Keratinocyte (primary cell): Measurements from ENCODE around the gene TMED10. TPM values are rescaled to one million over a fixed set of nuclear protein-coding genes. Genes with fewer than 3 reads are reported as not detected.

Source experiments
- DNase-seq: peaks from one replicate; pipeline ENCODE4 v3.0.0-alpha.2; 2011; ENCODE audit warnings: low read depth, missing footprints, low spot score
- FAIRE-seq: peaks from 2 replicates; lab custom pipeline; 2011; peaks lifted over from hg19 to GRCh38; lab: Jason Lieb, UNC
- H2AFZ ChIP-seq: 2 replicates; pipeline ENCODE4 v1.6.0; 2012; ENCODE audit warnings: low read length, control low read depth, inconsistent platforms; ENCODE audit not compliant: control insufficient read depth
- H3K27ac ChIP-seq: 2 replicates; pipeline ENCODE4 v1.5.1; 2011; ENCODE audit warnings: low read length; ENCODE audit not compliant: control insufficient read depth, insufficient read depth
- H3K27me3 ChIP-seq: 3 replicates; pipeline ENCODE4 v1.6.0; 2011; ENCODE audit warnings: low read length; ENCODE audit not compliant: control insufficient read depth, insufficient read depth; ENCODE audit errors: extremely low read depth
- H3K36me3 ChIP-seq, 2 experiments: 2 replicates in 1 of 2; 3 replicates in 1 of 2; pipeline ENCODE4 v1.5.1; 2011; ENCODE audit warnings: low read length in 2 of 2, mild to moderate bottlenecking in 1 of 2; ENCODE audit not compliant: control insufficient read depth in 2 of 2, insufficient read depth in 2 of 2; ENCODE audit errors: extremely low read depth in 1 of 2
- H3K4me1 ChIP-seq: 3 replicates; pipeline ENCODE4 v1.5.1; 2011; ENCODE audit warnings: low read length; ENCODE audit not compliant: control insufficient read depth, insufficient read depth; ENCODE audit errors: extremely low read depth
- H3K4me2 ChIP-seq: 3 replicates; pipeline ENCODE4 v1.6.0; 2011; ENCODE audit warnings: low read depth, low read length; ENCODE audit not compliant: control insufficient read depth, insufficient read depth; ENCODE audit errors: extremely low read depth
- H3K4me3 ChIP-seq, 3 experiments: fragments of 200-600 bp in 1 of 3; sonication (generic) in 1 of 3; 2 replicates in 2 of 3; 3 replicates in 1 of 3; pipeline ENCODE4 v1.5.1; 2011 to 2016; ENCODE audit warnings: low read length in 3 of 3, mild to moderate bottlenecking in 3 of 3, control low read depth in 2 of 3, inconsistent platforms in 1 of 3, low read depth in 1 of 3, mixed read lengths in 1 of 3, mixed run types in 1 of 3, moderate library complexity in 1 of 3; ENCODE audit not compliant: control insufficient read depth in 2 of 3, insufficient read depth in 2 of 3; ENCODE audit errors: extremely low read depth in 1 of 3
- H3K79me2 ChIP-seq: 2 replicates; pipeline ENCODE4 v1.6.0; 2012; ENCODE audit warnings: low read length; ENCODE audit not compliant: control insufficient read depth, insufficient read depth
- H3K9ac ChIP-seq: 3 replicates; pipeline ENCODE4 v1.6.0; 2011; ENCODE audit warnings: low read length; ENCODE audit not compliant: control insufficient read depth, insufficient read depth; ENCODE audit errors: extremely low read depth
- H3K9me1 ChIP-seq: 3 replicates; pipeline ENCODE4 v1.6.0; 2011; ENCODE audit warnings: low read length; ENCODE audit not compliant: control insufficient read depth, insufficient read depth; ENCODE audit errors: extremely low read depth
- H3K9me3 ChIP-seq: 2 replicates; pipeline ENCODE4 v1.5.1; 2012; ENCODE audit warnings: low read depth, low read length; ENCODE audit not compliant: control insufficient read depth
- H4K20me1 ChIP-seq: 3 replicates; pipeline ENCODE4 v1.6.0; 2011; ENCODE audit warnings: low read length; ENCODE audit not compliant: control insufficient read depth, insufficient read depth; ENCODE audit errors: extremely low read depth
- CTCF ChIP-seq, 3 experiments: IDR thresholded peaks in 1 of 3; conservative IDR thresholded peaks in 1 of 3; optimal IDR thresholded peaks in 1 of 3; 2 replicates in 2 of 3; 3 replicates in 1 of 3; pipeline versions ENCODE3 to v1.5.1; 2011; ENCODE audit warnings: low read length in 3 of 3, mild to moderate bottlenecking in 3 of 3, moderate library complexity in 2 of 3, control low read depth in 1 of 3, inconsistent platforms in 1 of 3; ENCODE audit not compliant: insufficient read depth in 2 of 3; ENCODE audit errors: extremely low read depth in 1 of 3
- EZH2 ChIP-seq: IDR thresholded peaks from one replicate; pipeline ENCODE4 v1.6.1; 2012; ENCODE audit warnings: inconsistent platforms, mild to moderate bottlenecking, low read length, moderate library complexity
- dilution Hi-C: fragments of 300-500 bp; cut with MboI; formaldehyde crosslinking; loops from one replicate; pipeline ENCODE4 v1.7.0; 2020; ENCODE audit warnings: low sequenced_read_pairs; ENCODE audit not compliant: extremely low pct_ligation_motif_present
- polyA plus RNA-seq, 5 experiments: library from polyadenylated mRNA; depleted of rRNA in 3 of 5; stranded (reverse) in 3 of 5; stranded (forward) in 1 of 5; unstranded in 1 of 5; fragments of >200 nt; gene quantifications; 1 replicate in 1 of 5; 2 replicates in 3 of 5; 3 replicates in 1 of 5; pipeline versions ENCODE4 v1.2.1 to v1.2.3, GENCODE V29; 2011 to 2012; ENCODE audit warnings: missing spikeins in 2 of 5, low read depth in 1 of 5, low replicate concordance in 1 of 5

The TMED10 gene
- polyA plus RNA-seq, 1 donor (not counting 4 experiments of a cell fraction or from before 2014, with no cell fraction given) = 428 TPM

GRCh38 chr14:75140620-75141019 lies 35.8 kb downstream of the TMED10 start:
- peaks cover 56% of the 10 kb centered on the region for H3K79me2 ChIP-seq
- no peak overlapping the region for H3K4me2 ChIP-seq
- FAIRE-seq = no peak
- dilution Hi-C loops = no loop called here
- no peak overlapping the region for H3K4me3 ChIP-seq
- DNase-seq = no peak
- no peak overlapping the region for H3K9ac ChIP-seq
- no peak for TF ChIP-seq EZH2
- H3K9me3 ChIP-seq = no peaks in the 10 kb centered on the region
- no peak overlapping the region for H2AFZ ChIP-seq
- peaks cover 10% of the 10 kb centered on the region for H4K20me1 ChIP-seq
- peaks cover 6 to 13% of the 10 kb centered on the region in 2 experiments for H3K36me3 ChIP-seq
- H3K9me1 ChIP-seq = peaks cover 2% of the 10 kb centered on the region
- H3K27ac ChIP-seq = no peak overlapping the region
- no peaks in the 10 kb centered on the region for H3K4me1 ChIP-seq
- no peaks in the 10 kb centered on the region for H3K27me3 ChIP-seq

GRCh38 chr14:75139185-75139584 lies 37.2 kb downstream of the TMED10 start:
- DNase-seq = no peak
- TF ChIP-seq CTCF (optimal IDR thresholded peaks at IDR 0.05 in 1 of 3, IDR thresholded peaks at IDR 0.05 in 1 of 3, conservative IDR thresholded peaks at IDR 0.05 in 1 of 3; ENCODE audit: extremely low read depth in 1 of 3, insufficient read depth in 2 of 3, low read length in 3 of 3) (no peak), EZH2 (no peak)
- Histone ChIP-seq H3K4me1 (peaks cover 5% of the 10 kb centered on the region), H3K9ac (no peak overlapping the region), H3K4me3 (no peak overlapping the region), H3K79me2 (peaks cover 46% of the 10 kb centered on the region), H4K20me1 (peaks cover 10% of the 10 kb centered on the region), H3K27me3 (no peaks in the 10 kb centered on the region), H3K27ac (no peak overlapping the region), H3K4me2 (no peak overlapping the region), H3K9me3 (no peaks in the 10 kb centered on the region), H2AFZ (no peak overlapping the region), H3K36me3 (peaks cover 8 to 9% of the 10 kb centered on the region in 2 experiments), H3K9me1 (peaks cover 2% of the 10 kb centered on the region)
- dilution Hi-C loops = no loop called here
- no peak for FAIRE-seq

- no peak overlapping the region for H3K4me2 ChIP-seq
- DNase-seq = no peak
- peaks cover 41% of the 10 kb centered on the region for H3K79me2 ChIP-seq
- H3K27me3 ChIP-seq = no peaks in the 10 kb centered on the region
- H3K36me3 ChIP-seq = peaks cover 6 to 16% of the 10 kb centered on the region in 2 experiments
- TF ChIP-seq CTCF (optimal IDR thresholded peaks at IDR 0.05 in 1 of 3, IDR thresholded peaks at IDR 0.05 in 1 of 3, conservative IDR thresholded peaks at IDR 0.05 in 1 of 3; ENCODE audit: extremely low read depth in 1 of 3, insufficient read depth in 2 of 3, low read length in 3 of 3) (no peak), EZH2 (no peak)
- peaks cover 10% of the 10 kb centered on the region for H4K20me1 ChIP-seq
- H3K27ac ChIP-seq = no peak overlapping the region
- no peak for FAIRE-seq
- no peak overlapping the region for H2AFZ ChIP-seq
- dilution Hi-C loops = no loop called here
- no peaks in the 10 kb centered on the region for H3K9me3 ChIP-seq
- no peak overlapping the region for H3K4me3 ChIP-seq
- no peak overlapping the region for H3K9ac ChIP-seq
- peaks cover 2% of the 10 kb centered on the region for H3K9me1 ChIP-seq
- peaks cover 5% of the 10 kb centered on the region for H3K4me1 ChIP-seq
Observed at GRCh38 chr14:75138492-75138891, 37.9 kb downstream of the TMED10 start.
